Hepatocyte (in vitro differentiated cells): ENCODE results near the gene HRH4.

Source experiments
- EZH2 ChIP-seq: fragments of 200-600 bp; sonication (generic); IDR thresholded peaks from 2 replicates; pipeline ENCODE4 v1.6.1; 2016; ENCODE audit warnings: antibody characterized with exemption, mild to moderate bottlenecking, borderline replicate concordance
- EZH2phosphoT487 ChIP-seq: fragments of 200-600 bp; sonication (generic); IDR thresholded peaks from one replicate; pipeline ENCODE4 v1.6.1; 2018; ENCODE audit warnings: antibody characterized with exemption, mild to moderate bottlenecking, low read depth, moderate library complexity; ENCODE audit not compliant: unreplicated experiment, severe bottlenecking
- TF ChIP-seq, protein P1 (sequence below): fragments of 200-600 bp; sonication (generic); IDR thresholded peaks from 2 replicates; pipeline ENCODE4 v1.5.1; 2016; ENCODE audit warnings: antibody characterized with exemption, mild to moderate bottlenecking; ENCODE audit not compliant: poor library complexity

GRCh38 chr18:24488824-24489493, 28.5 kb downstream of the HRH4 start:
- TF ChIP-seq, protein P1, sequence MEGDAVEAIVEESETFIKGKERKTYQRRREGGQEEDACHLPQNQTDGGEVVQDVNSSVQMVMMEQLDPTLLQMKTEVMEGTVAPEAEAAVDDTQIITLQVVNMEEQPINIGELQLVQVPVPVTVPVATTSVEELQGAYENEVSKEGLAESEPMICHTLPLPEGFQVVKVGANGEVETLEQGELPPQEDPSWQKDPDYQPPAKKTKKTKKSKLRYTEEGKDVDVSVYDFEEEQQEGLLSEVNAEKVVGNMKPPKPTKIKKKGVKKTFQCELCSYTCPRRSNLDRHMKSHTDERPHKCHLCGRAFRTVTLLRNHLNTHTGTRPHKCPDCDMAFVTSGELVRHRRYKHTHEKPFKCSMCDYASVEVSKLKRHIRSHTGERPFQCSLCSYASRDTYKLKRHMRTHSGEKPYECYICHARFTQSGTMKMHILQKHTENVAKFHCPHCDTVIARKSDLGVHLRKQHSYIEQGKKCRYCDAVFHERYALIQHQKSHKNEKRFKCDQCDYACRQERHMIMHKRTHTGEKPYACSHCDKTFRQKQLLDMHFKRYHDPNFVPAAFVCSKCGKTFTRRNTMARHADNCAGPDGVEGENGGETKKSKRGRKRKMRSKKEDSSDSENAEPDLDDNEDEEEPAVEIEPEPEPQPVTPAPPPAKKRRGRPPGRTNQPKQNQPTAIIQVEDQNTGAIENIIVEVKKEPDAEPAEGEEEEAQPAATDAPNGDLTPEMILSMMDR: peak; percentile 79
- TF ChIP-seq EZH2 (no peak), EZH2phosphoT487 (no peak)
